Activated T-cell treated with anti-CD3 and anti-CD28 coated beads for 1 hour (primary cell): ENCODE measurements around the gene PECR.

ENCODE experiments used
- DNase-seq: peaks from one replicate; pipeline ENCODE4 v3.0.0-alpha.2; 2020; ENCODE audit warnings: low read depth

The PECR gene

GRCh38 chr2:216081487-216082116, at the start of gene PECR, which contains the start of gene TMEM169:
PECR (minus strand) TSS chr2:216081809; CDS start chr2:216081741, 68 bp downstream.
TMEM169 (plus strand) TSS chr2:216081919; CDS start chr2:216095964, 14,045 bp downstream.
- DNase-seq = peak; percentile 63

GRCh38 chr2:216130346-216130971, 48.9 kb upstream of the PECR start:
- DNase-seq = no peak

- DNase-seq = no peak
These were observed 45.3 kb upstream of the PECR start for GRCh38 chr2:216126943-216127342.

GRCh38 chr2:216121255-216121654, 39.6 kb upstream of the PECR start:
- no peak for DNase-seq

GRCh38 chr2:216119986-216120385, 38.4 kb upstream of the PECR start:
- DNase-seq = no peak

- no peak for DNase-seq
These were observed 37.5 kb upstream of the PECR start for GRCh38 chr2:216119146-216119545.

GRCh38 chr2:216118474-216118873, 36.9 kb upstream of the PECR start:
- no peak for DNase-seq

- DNase-seq = no peak
These were observed 36.1 kb upstream of the PECR start for GRCh38 chr2:216117561-216118340.

GRCh38 chr2:216116418-216116817, 34.8 kb upstream of the PECR start:
- no peak for DNase-seq

GRCh38 chr2:216114714-216115531, 33.3 kb upstream of the PECR start:
- peak; percentile 96 for DNase-seq

- DNase-seq = no peak
These were observed 32.7 kb upstream of the PECR start for GRCh38 chr2:216114382-216114713.

- DNase-seq = no peak
These were observed 32.0 kb upstream of the PECR start for GRCh38 chr2:216113572-216113971.

GRCh38 chr2:216112926-216113325, 31.3 kb upstream of the PECR start:
- no peak for DNase-seq

- DNase-seq = no peak
These were observed 29.5 kb upstream of the PECR start for GRCh38 chr2:216111122-216111521.

- no peak for DNase-seq
These were observed 29.0 kb upstream of the PECR start for GRCh38 chr2:216110620-216111019.

GRCh38 chr2:216109962-216110614, 28.5 kb upstream of the PECR start:
- no peak for DNase-seq

GRCh38 chr2:216108967-216109921, 27.6 kb upstream of the PECR start, which contains the start of gene XRCC5:
XRCC5 (plus strand) TSS chr2:216109348; CDS start chr2:216109437, 89 bp downstream.
- peak; percentile 95 for DNase-seq

GRCh38 chr2:216108310-216108966, 26.8 kb upstream of the PECR start:
- DNase-seq = no peak

- DNase-seq = no peak
These were observed 26.2 kb upstream of the PECR start for GRCh38 chr2:216107760-216108159.

- no peak for DNase-seq
These were observed 25.7 kb upstream of the PECR start for GRCh38 chr2:216107320-216107719.
